ENCODE data around the gene ZNF580. TPM values are rescaled to one million over a fixed set of nuclear protein-coding genes. Genes with fewer than 3 reads are reported as not detected.

Gene ZNF580
- total RNA-seq, 2 experiments from 2014 or later: 31.3 to 32.0 TPM

DNA sequence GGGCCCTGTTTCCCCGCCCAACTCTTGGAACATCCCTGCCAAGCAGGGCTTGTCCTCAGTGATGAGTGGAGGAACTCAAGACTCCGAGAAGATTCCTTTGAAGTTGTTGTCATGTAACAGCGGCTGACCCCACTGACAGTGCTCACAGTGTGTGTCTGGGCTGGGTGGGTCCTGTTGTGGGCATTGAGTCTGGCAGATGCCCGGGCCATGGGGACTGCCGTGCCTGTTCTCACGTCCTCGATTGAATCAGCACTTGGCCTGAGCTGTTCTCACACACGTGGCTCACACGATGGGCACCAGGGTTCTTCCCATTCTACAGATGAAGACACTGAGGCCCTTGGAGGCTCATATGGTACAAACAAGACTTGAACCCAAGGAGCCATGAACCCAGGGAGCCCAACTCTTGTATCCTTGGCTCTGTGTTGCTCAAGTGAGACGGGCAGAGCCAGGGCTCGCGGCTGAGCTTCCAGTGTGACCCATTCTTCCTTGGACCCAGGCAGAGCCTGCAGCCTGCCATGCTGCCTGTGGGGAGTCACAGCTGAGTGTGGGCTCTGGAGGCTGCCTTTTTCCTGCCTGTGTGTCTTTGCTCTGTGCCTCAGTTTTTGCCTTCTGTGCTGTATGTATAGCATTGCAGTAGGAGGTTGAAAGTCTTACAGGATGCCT lies 25.7 kb downstream of the ZNF580 start:
- POLR2A ChIA-PET: no interaction called here
- CTCF ChIA-PET: interaction anchor here (0.6 kb wide), 1 partner anchor 215 kb away, joined by 3 read pairs; no protein-coding TSS in a partner anchor

DNA sequence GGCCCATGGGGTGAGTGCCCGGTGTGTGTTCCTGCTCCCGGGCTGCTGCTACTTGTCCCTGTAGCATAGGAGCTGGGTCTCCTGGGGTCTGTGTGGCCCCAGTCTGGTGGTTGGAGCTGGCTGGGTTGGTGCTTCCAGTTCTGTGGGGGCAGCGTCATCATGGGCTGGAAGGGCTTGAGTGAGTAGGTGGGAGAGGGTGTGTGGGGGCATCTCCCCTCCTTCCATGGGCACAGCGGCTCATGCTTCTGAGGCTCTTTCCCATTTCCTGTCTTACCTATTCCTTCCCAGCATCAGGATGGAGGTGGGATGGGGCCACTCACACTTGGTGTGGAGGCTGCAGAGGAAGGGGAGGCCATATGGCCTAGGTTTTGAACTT lies 26.2 kb downstream of the ZNF580 start:
- CTCF ChIA-PET: interaction anchor here (0.6 kb wide), 1 partner anchor 215 kb away, joined by 3 read pairs; no protein-coding TSS in a partner anchor

DNA sequence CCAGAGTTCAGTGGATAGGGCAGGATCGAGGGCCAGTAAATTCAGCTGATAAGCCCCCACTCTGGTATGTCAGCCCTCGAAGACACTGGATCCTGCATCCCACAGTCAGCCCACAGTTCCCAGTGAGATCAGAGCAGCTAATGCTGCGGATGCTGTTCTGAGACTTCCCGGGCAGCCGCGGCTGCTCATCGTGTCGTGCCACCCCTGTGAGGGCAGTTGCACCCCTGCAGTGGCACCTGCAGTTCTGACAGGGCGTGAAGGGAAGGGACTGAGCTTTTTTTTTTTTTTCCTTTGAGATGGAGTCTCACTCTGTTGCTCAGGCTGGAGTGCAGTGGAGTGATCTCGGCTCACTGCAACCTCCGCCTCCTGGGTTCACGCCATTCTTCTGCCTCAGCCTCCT lies 26.7 kb downstream of the ZNF580 start:
- ChIA-PET CTCF (interaction anchor here (0.6 kb wide), 2 partner anchors 36 to 216 kb away, joined by 3 read pairs; no protein-coding TSS in a partner anchor), POLR2A (no interaction called here)

More for the DNA sequence above, 26.2 kb downstream of the ZNF580 start:
- POLR2A ChIA-PET: no interaction called here

DNA sequence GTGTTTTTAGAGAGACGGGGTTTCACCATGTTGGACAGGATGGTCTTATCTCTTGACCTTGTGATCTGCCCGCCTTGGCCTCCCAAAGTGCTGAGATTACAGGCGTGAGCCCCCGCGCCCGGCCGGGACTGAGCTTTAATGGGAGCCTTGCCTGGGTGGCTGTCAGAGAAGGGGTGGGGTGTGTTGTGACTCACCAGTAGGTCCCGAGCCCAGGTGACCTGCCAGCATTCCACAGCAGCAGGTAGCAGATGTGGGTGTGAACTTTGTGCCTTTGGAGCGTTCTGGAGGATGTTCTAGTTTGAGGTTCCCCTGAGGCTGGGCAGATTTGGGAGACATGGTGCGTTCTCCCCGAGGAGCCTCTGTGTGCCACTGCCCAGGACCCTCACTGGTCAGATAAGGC lies 27.2 kb downstream of the ZNF580 start:
- ChIA-PET POLR2A (interaction anchor here (0.6 kb wide), 1 partner anchor 11 kb away, joined by 4 read pairs; no protein-coding TSS in a partner anchor), CTCF (interaction anchor here (0.6 kb wide), 1 partner anchor 36 kb away, joined by 3 read pairs; no protein-coding TSS in a partner anchor)

DNA sequence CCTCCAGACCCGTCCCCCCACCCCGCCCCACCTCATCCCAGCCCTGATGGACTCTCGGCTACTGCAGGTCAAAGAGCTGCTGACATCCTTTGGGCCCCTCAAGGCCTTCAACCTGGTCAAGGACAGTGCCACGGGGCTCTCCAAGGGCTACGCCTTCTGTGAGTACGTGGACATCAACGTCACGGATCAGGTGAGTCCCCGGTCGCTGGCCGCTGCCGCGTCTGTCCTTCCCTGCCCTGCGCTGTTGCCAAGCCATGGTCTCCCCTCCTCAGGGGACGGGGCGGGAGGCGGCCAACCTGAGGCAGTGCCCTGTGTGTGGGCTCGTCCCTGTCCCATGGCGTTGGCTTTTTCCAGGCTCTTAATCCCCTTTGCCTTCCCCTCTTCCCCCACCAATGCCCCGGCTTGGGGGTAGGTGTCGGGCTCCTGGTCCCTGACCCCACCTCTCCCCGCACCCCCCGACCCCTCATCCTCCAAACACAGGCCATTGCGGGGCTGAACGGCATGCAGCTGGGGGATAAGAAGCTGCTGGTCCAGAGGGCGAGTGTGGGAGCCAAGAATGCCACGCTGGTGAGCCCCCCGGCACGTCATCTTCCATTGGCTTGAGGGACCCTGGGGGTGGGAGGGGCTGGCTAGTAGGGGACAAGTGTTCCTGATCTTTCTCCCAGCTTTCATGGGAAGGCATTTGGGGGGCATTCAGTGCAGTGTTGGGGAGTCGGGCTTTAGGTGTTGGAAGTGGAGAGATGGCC lies 28.0 kb downstream of the ZNF580 start:
- POLR2A ChIA-PET: interaction anchor here (0.6 kb wide), 1 partner anchor 11 kb away, joined by 4 read pairs; no protein-coding TSS in a partner anchor
- CTCF ChIA-PET: no interaction called here

DNA sequence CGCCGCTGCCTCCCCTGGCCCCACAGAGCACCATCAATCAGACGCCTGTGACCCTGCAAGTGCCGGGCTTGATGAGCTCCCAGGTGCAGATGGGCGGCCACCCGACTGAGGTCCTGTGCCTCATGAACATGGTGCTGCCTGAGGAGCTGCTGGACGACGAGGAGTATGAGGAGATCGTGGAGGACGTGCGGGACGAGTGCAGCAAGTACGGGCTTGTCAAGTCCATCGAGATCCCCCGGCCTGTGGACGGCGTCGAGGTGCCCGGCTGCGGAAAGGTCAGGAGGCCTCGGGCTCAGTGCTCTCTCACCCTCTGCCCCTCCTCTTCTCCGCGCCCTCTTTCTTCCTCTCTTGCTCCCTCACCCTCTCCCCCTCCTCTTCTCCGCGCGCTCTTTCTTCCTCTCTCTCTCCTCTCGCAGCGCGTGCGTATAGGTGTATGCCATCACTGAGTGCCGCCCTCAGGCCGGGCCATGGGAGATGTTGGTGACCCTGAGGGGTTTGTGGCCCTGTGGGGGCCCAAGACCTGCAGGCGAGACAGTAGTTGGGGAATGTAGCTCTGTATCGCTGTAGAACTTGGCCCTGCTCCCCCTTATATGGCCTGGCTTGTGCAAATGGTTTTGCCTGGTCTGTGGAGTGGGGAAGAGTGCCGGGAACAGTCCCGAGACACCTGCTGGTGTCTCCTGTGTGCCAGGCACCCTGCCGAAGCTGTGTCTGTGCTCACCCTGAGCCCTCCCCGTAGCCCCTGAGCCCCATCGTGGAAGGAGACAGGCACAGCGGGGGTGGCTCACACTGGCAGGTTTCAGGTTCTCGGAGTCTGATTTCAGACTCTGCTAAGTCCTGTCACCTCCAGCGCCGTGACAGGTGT lies 28.8 kb downstream of the ZNF580 start:
- CTCF ChIA-PET: no interaction called here
- POLR2A ChIA-PET: no interaction called here

DNA sequence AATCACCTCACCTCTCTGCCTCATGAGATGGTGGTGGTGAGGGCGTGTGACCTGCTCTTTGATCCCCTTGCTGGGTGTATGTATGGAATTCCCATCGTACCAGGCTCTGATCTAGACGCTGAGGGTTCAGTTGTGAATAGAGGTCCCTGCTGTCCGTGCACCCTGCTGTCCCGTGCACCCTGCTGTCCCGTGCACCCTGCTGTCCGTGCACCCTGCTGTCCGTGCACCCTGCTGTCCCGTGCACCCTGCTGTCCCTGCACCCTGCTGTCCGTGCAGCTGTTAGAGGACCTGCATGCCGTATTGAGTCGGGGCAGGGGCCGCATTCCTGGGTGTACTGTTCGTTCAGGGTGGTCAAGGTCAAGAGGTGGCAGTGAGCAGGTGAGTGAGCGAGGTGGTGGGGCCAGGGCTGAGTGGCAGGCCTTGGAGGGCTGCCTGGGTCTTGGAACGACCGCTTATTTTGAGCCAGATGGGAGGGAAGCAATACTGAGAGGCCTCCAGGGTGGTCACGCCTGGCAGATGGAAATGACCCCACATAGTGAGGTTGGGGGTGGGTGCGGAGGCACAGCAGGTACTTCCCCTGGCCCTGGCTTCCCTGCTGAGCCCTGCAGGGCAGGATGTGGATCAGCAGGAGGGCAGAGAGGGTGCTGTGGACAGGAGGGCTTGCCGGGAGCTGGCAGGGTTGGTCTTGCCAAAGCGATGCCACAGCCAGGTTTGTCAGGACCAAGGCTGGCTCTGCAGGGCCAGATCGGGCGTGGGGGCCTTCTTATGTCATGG lies 29.7 kb downstream of the ZNF580 start:
- ChIA-PET CTCF (interaction anchor here (1.2 kb wide), 1 partner anchor 38 kb away, joined by 3 read pairs; no protein-coding TSS in a partner anchor), POLR2A (no interaction called here)

DNA sequence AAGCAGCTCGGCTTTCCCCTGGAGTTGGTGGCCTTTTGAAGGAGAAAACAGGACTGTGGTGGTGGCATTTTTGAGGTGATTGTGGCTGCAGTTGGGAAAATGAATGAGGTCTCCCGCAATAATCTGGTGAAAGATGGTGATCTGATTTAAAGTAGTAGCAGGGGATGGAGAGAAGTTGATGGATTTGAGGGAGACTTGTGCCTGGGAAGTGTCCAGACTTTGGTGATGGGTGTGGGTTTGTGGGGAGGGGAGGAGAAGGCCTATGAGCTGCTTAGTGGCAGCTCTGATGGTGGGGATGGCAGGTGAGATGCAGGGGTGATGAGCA lies 30.2 kb downstream of the ZNF580 start:
- CTCF ChIA-PET: interaction anchor here (1.2 to 1.3 kb wide), 3 partner anchors 14 to 38 kb away, joined by 3 to 4 read pairs (median 4); no protein-coding TSS in a partner anchor

DNA sequence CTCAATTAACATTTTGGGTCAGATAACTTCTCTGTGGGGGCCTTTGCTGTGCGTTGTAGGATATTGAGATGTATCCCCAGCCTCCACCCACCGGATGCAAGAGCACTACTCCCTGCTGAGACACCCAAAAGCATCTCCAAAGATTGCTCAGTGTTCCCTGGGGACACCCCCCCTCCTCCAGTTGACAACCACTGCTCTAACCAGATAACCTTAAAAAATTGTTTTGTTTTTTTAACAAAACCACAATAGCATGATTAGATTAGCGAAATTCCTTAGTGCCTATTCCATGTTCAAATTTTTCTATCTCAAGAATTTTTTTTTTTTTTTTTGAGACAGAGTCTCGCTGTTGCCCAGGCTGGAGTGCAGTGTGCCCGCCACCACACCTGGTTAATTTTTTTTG lies 31.6 kb downstream of the ZNF580 start:
- ChIA-PET CTCF (interaction anchor here (1.3 kb wide), 2 partner anchors 15 to 19 kb away, joined by 4 read pairs; no protein-coding TSS in a partner anchor), POLR2A (no interaction called here)

More for the DNA sequence above, 30.2 kb downstream of the ZNF580 start:
- POLR2A ChIA-PET: interaction anchor here (0.5 to 1.0 kb wide), 2 partner anchors 11 to 14 kb away, joined by 3 to 5 read pairs; no protein-coding TSS in a partner anchor

DNA sequence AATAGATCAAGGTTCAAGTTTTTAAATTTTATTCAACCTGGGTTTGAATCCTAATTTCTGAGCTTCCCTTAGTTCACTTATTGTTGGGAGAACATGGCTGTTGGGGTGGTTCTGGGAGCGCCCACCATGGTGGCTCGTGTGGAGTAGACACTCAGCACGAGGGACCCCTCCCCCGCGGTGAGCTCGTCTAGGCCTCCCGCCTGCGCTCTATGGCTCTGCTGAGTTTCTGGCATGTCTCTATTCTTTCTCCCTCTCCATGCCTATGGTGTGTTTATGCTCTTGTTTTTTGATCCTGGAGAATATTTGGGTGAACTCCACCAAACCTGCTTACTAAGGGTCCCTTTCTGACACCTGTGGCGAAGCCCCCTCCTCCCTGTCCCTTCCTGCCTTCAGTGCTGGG lies 32.7 kb downstream of the ZNF580 start:
- ChIA-PET CTCF (no interaction called here), POLR2A (interaction anchor here (0.7 kb wide), 2 partner anchors 15 to 26 kb away, joined by 3 to 4 read pairs; partner anchors contain the start of gene CCDC106)

DNA sequence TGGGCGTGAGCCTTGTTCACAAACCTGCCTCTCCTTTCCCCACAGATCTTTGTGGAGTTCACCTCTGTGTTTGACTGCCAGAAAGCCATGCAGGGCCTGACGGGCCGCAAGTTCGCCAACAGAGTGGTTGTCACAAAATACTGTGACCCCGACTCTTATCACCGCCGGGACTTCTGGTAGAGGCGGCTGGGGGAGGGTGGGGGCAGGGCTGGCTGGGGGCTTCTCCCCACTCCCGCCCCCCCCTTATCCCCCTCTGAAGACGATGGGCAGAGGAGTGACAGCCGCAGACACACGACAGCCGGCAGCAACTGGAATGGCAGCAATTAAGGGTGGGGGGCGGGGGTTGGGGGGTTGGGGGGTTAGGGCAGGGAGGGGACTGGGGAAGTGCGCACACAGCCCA lies 33.1 kb downstream of the ZNF580 start:
- ChIA-PET CTCF (no interaction called here), POLR2A (no interaction called here)

DNA sequence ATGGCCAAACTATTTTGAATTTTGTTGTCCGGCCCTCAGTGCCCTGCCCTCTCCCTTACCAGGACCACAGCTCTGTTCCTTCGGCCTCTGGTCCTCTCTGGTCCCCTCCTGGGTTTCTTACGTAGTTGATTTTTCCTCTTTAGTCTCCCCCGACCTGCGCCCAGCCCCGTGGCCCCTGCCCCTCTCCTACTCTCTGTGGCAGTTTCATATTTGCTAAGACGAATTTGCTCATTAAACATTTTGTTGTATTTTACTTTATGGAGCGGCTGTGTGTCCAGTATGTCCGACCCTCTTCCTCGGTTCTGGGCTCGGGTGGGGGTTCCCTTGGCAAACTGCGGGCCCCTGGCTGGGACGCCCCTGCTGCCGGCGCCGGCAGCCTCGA lies 33.6 kb downstream of the ZNF580 start:
- ChIA-PET POLR2A (interaction anchor here (0.5 to 0.6 kb wide), 2 partner anchors 31 to 80 kb away, joined by 3 read pairs; partner anchors contain the start of gene ZNF581), CTCF (no interaction called here)

DNA sequence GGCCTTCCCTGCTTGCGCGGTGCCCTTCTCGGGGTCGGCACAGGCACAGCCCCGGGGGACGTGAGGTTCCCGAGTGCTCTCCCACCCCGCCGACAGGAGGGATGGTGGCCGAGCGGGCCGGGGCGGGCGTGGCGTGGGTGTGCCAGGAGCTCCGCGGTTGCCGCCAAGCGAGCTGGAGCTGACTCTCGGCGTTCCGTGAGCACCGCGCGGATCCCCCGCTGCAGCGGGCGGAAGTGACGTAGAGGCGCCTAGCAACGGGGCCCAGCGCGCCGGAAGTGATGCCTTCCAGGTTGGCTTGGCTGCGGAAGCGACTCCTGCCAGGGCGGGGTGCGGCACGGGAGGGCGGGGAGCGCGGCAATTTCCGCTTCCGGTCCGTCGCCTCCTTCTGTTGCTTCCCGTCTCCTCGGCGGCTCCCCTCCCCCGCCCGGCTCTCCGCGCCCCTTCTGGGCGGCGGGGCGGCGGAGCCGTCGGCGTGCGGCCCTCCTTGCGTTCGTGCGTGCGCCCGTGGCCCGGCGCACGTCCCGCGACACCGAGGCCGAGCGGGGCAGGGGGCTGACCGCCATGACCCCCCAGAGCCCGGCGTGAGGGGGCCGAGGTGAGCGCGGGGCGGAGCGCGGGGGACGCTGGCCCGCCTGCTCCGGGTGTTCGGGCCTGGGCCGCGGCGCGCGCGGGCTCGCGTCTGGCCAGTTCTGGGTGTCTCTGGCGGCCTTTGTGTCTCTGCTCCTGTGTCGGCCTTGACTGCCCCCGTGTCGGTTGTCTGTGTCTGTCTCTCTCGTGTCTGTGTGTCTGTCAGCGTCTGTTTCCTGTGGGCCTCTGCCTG lies 34.2 kb downstream of the ZNF580 start, which contains the start of gene EPN1:
Gene EPN1 (plus strand): TSS at position 386 of the 820 bp plus-strand sequence. CDS start 3,402 bp downstream, outside the sequence.
- ChIA-PET POLR2A (interaction anchor here (0.5 to 0.6 kb wide), 2 partner anchors 32 to 81 kb away, joined by 3 read pairs; partner anchors contain the start of gene ZNF581), CTCF (no interaction called here)

DNA sequence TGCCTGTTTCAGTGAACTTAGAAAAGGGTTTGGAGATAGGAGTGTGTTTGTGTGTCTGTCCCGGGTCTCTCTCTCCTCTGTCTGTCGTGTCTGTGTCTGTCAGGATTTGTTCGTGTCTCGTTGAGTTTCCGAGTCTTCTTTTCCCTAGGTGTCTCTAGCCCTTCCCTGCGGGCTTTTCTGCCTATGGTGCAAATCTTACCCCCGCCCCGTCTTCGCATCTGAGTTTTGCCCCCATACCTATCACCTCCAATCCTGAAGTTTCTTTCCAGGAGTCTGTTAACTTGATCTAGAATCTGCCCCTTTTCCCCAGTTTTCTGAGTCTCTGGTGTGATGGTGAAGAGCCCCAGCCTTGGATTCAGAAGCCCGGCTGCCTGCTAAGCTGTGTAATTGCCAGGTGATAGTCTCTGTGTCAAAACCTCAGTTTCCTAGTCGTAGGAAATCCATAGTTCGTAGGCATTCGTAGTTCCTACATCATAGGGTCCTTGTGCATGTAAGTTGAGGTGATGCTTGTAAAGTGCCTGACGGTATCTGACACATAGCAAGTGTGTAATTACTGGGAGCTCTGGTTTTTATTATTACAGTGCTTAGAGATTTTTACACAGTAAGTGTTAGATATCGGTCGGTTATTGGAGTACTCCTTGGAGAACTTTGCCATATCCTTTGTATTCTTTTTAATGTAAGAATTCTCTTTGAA lies 35.0 kb downstream of the ZNF580 start:
- POLR2A ChIA-PET: no interaction called here
- CTCF ChIA-PET: interaction anchor here (1.4 kb wide), 1 partner anchor 22 kb away, joined by 5 read pairs; no protein-coding TSS in a partner anchor

DNA sequence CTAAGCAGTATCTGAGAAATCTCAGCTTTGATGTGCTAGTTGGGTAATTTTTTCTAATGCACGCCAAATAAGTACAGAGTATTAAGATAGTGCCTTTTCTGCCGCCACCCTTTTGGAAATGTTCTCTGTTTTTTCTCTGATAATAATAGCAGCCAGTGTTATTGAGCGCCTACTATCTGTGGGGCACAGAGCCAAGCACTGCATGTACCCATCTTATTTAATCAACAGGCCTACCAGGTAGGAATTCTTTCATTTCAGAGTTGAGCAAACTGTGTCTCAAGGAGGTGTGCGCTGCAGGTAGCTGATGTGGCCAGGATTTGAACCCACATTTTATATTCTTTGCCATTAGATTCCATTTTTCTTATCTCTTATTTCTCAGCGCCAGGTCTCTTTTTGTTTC lies 35.6 kb downstream of the ZNF580 start:
- ChIA-PET CTCF (interaction anchor here (1.4 kb wide), 1 partner anchor 23 kb away, joined by 5 read pairs; no protein-coding TSS in a partner anchor), POLR2A (no interaction called here)

DNA sequence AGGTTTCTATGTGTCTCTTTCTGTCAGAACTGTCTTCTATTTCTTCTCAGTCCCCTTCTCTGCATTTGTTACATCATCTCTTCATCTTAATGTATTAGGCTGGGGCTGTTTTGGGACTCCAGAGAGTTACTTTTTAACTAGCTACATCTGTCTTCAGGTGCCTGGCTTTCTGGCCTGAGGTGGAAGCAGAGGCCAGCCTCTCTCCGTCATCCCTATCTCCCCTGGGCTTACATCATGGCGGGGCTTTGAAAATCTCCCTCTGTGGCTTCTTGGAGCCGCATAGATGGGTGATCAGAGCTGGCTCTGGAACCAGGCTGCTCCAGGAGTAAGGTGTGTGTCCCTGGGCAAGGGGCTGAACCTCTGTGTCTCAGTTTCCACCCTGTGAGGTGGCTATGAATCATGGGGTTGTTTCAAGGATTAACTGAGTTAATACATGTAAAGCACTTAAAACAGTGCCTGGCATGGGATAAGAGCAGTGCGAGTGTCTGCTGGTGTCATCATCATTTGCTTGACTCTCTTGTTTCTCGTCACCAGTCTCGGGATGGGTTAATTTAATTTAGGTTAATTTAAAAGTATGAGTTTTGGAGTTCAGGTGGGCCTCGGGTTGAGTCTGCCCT lies 36.2 kb downstream of the ZNF580 start:
- ChIA-PET POLR2A (no interaction called here), CTCF (interaction anchor here (1.4 kb wide), 2 partner anchors 24 to 45 kb away, joined by 5 read pairs; no protein-coding TSS in a partner anchor)

DNA sequence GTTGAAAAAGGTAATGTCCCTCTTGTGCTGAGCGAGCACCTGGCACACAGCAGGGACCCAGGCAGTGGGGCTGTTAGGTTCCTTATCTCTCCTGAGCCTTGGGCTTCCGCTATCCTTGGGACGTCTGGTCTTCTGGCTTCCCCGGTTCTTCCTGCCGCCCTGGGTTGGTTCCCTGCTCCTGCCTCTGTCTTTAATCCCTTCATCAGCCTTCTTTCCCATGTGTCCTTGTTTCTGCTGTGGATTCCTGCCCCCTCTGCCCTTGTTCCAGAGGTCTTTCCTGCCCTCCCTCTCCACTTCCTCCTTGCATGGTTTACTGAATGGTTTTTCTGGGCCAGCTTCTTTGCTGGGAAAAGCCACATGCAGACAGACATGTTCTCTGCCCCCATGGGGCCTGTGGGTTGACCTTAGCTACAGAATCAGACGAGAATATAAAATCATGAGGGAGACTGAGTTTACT lies 36.8 kb downstream of the ZNF580 start:
- CTCF ChIA-PET: interaction anchor here (1.4 kb wide), 1 partner anchor 45 kb away, joined by 5 read pairs; no protein-coding TSS in a partner anchor
- POLR2A ChIA-PET: no interaction called here

All from activated CD8-positive, alpha-beta memory T cell treated with anti-CD3 and anti-CD28 coated beads for 36 hours (primary cell).